Measurements from ENCODE around the gene KCNG4.
"Not testable (repeated sequence)": the region's sequence is repeated elsewhere in the genome, so short reads cannot be mapped to it uniquely, and the experiment has no call there.

DNA sequence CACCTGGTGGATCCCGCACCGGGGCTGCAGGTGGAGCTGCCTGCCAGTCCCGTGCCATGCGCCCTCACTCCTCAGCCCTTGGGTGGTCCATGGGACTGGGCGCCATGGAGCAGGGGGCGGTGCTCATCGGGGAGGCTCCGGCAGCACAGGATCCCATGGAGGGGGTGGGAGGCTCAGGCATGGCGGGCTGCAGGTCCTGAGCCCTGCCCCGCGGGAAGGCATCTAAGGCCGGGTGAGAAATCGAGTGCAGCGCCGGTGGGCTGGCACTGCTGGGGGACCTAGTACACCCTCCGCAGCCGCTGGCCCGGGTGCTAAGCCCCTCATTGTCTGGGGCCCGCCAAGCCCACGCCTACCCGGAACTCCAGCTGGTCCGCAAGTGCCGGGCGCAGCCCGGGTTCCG lies 35.3 kb downstream of the KCNG4 start:
- TF ChIP-seq, protein P1, sequence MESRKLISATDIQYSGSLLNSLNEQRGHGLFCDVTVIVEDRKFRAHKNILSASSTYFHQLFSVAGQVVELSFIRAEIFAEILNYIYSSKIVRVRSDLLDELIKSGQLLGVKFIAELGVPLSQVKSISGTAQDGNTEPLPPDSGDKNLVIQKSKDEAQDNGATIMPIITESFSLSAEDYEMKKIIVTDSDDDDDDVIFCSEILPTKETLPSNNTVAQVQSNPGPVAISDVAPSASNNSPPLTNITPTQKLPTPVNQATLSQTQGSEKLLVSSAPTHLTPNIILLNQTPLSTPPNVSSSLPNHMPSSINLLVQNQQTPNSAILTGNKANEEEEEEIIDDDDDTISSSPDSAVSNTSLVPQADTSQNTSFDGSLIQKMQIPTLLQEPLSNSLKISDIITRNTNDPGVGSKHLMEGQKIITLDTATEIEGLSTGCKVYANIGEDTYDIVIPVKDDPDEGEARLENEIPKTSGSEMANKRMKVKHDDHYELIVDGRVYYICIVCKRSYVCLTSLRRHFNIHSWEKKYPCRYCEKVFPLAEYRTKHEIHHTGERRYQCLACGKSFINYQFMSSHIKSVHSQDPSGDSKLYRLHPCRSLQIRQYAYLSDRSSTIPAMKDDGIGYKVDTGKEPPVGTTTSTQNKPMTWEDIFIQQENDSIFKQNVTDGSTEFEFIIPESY (IDR thresholded peaks at IDR 0.05): not testable (repeated sequence)
- not testable (repeated sequence) for TF ChIP-seq GABPA (IDR thresholded peaks at IDR 0.05 in 1 of 2, conservative IDR thresholded peaks at IDR 0.05 in 1 of 2); CTCF (IDR thresholded peaks at IDR 0.05; ENCODE audit: low read depth, low read length, missing input control)
- TF ChIP-seq, protein P2, sequence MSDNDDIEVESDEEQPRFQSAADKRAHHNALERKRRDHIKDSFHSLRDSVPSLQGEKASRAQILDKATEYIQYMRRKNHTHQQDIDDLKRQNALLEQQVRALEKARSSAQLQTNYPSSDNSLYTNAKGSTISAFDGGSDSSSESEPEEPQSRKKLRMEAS (IDR thresholded peaks at IDR 0.05): not testable (repeated sequence)

Measured in liver (tissue), 3 donors.